K562 (cell line): Measurements from ENCODE around the gene CYBB. TPM values are rescaled to one million over a fixed set of nuclear protein-coding genes. Genes with fewer than 3 reads are reported as not detected.

ENCODE experiments used
- ATAC-seq: fragments of 200-7000 bp; cut with Tn5 transposase; 3 replicates; pipeline ENCODE4 v1.9.1; 2020; ENCODE audit warnings: moderate library complexity
- BruUV-seq: library from RNA; stranded (reverse); fragments of 400-500 nt; replicated peaks from 2 replicates; lab custom pipeline; 2021; lab: Mats Ljungman, UMichigan
- CTCF ChIA-PET: fragments of 300-600 bp; formaldehyde crosslinking; extraction: SDS; loops from one replicate; lab custom pipeline; 2021; ENCODE audit warnings: low intra/inter-chr PET ratio; lab: Yijun Ruan, JAX
- POLR2A ChIA-PET: fragments of 300-600, 350-650 bp; sonication (Branson Sonifier 250); formaldehyde crosslinking; extraction: SDS; loops from one replicate; lab custom pipeline; 2021; ENCODE audit warnings: antibody characterized with exemption, inconsistent platforms; lab: Yijun Ruan, JAX
- DNase-seq, 4 experiments: peaks; one replicate each; pipeline versions ENCODE4 v3.0.0 to v3.0.0-alpha.2; 2011 to 2018; ENCODE audit warnings: low spot score in 3 of 4, mixed read lengths in 3 of 4; ENCODE audit errors: extremely low read depth in 1 of 4
- FAIRE-seq: peaks from 2 replicates; lab custom pipeline; 2011; peaks lifted over from hg19 to GRCh38; lab: Jason Lieb, UNC
- H2AFZ ChIP-seq: 2 replicates; pipeline ENCODE4 v1.6.0; 2011; ENCODE audit warnings: low read depth, low read length, control low read depth, inconsistent platforms
- H3K27ac ChIP-seq: fragments of 200-600 bp; 3 replicates; pipeline ENCODE4 v1.8.0; 2011; ENCODE audit warnings: low read depth, mild to moderate bottlenecking, control low read depth, inconsistent platforms, low read length, moderate library complexity, mixed read lengths; ENCODE audit errors: extremely low read depth
- H3K27me3 ChIP-seq, 2 experiments: fragments of 300-600 bp in 1 of 2; 2 replicates in 1 of 2; 3 replicates in 1 of 2; pipeline versions ENCODE4 v1.6.0 to v1.8.0; 2011; ENCODE audit warnings: inconsistent platforms in 2 of 2, low read length in 2 of 2, mild to moderate bottlenecking in 1 of 2, mixed read lengths in 1 of 2, moderate library complexity in 1 of 2; ENCODE audit not compliant: control insufficient read depth in 2 of 2, insufficient read depth in 2 of 2
- H3K36me3 ChIP-seq: fragments of 300-600 bp; 3 replicates; pipeline ENCODE4 v1.8.0; 2011; ENCODE audit warnings: mild to moderate bottlenecking, low read length, inconsistent platforms; ENCODE audit not compliant: control insufficient read depth, insufficient read depth
- H3K4me1 ChIP-seq, 2 experiments: fragments of 200-600 bp in 1 of 2; replicated peaks in 1 of 2; 2 replicates in 1 of 2; 3 replicates in 1 of 2; pipeline versions ENCODE4 v1.5.1 to v1.8.0; 2011; ENCODE audit warnings: inconsistent platforms in 2 of 2, low read length in 2 of 2, mild to moderate bottlenecking in 1 of 2, mixed read lengths in 1 of 2, moderate library complexity in 1 of 2; ENCODE audit not compliant: control insufficient read depth in 2 of 2, insufficient read depth in 2 of 2
- H3K4me2 ChIP-seq: 2 replicates; pipeline ENCODE4 v1.6.1; 2011; ENCODE audit warnings: low read length, control low read depth, inconsistent platforms, mixed read lengths; ENCODE audit not compliant: insufficient read depth
- H3K4me3 ChIP-seq: fragments of 200-600 bp; sonication (generic), shearing (Covaris generic); 2 replicates; pipeline ENCODE4 v1.5.1; 2016; ENCODE audit warnings: control low read depth, inconsistent platforms
- H3K79me2 ChIP-seq: fragments of 200-600 bp; 3 replicates; pipeline ENCODE4 v1.8.0; 2011; ENCODE audit warnings: low read length, inconsistent platforms; ENCODE audit not compliant: control insufficient read depth, insufficient read depth
- H3K9ac ChIP-seq, 2 experiments: 2 replicates each; pipeline versions ENCODE4 v1.6.0 to v1.6.1; 2011; ENCODE audit warnings: low read depth in 2 of 2, low read length in 2 of 2, control low read depth in 1 of 2, inconsistent platforms in 1 of 2, mild to moderate bottlenecking in 1 of 2, mixed read lengths in 1 of 2; ENCODE audit not compliant: insufficient read depth in 1 of 2
- H3K9me1 ChIP-seq: one replicate; pipeline ENCODE4 v1.6.0; 2011; ENCODE audit warnings: inconsistent platforms, mild to moderate bottlenecking, low read length, moderate library complexity; ENCODE audit not compliant: control insufficient read depth, insufficient read depth
- H3K9me3 ChIP-seq: replicated peaks from 2 replicates; pipeline ENCODE4 v1.5.1; 2011; ENCODE audit warnings: low read depth, low read length, inconsistent platforms; ENCODE audit not compliant: control insufficient read depth, insufficient read depth
- H4K20me1 ChIP-seq: replicated peaks from 2 replicates; pipeline ENCODE4 v1.6.1; 2011; ENCODE audit warnings: low read length, inconsistent platforms, mixed read lengths; ENCODE audit not compliant: control insufficient read depth, insufficient read depth
- CAMTA2 ChIP-seq: fragments of 250-450 bp; sonication (Bioruptor Pico); conservative IDR thresholded peaks from 2 replicates; pipeline ENCODE4 v1.5.1; 2022
- CHD1 ChIP-seq: fragments of 200-600 bp; sonication (generic); IDR thresholded peaks from one replicate; pipeline ENCODE4 v1.6.1; 2012; ENCODE audit warnings: mild to moderate bottlenecking, moderate library complexity, low read length, inconsistent platforms
- DDX20 ChIP-seq: fragments of 450-650 bp; IDR thresholded peaks from 2 replicates; pipeline ENCODE4 v1.6.1; 2016; ENCODE audit warnings: missing genetic modification characterization, low read depth, mild to moderate bottlenecking, missing compliant biosample characterization, moderate library complexity
- MXI1 ChIP-seq: IDR thresholded peaks from 2 replicates; pipeline ENCODE4 v1.6.1; 2011; ENCODE audit warnings: low read depth, mild to moderate bottlenecking, improper control_type of control experiment, low read length
- ZKSCAN1 ChIP-seq: fragments of 150-350 bp; IDR thresholded peaks from 2 replicates; pipeline ENCODE4 v1.6.1; 2016; ENCODE audit warnings: low read depth, low read length
- ZNF583 ChIP-seq: fragments of 250-450 bp; sonication (Bioruptor Pico); IDR thresholded peaks from 2 replicates; pipeline ENCODE4 v1.4.0; 2020
- WGBS: fragments of 100-300 bp; shearing (Covaris generic); methylation state at CpG from one replicate; pipeline ENCODE4 v1.1.6; 2016; ENCODE audit warnings: low coverage, mixed read lengths; ENCODE audit not compliant: insufficient coverage; ENCODE audit errors: missing lambda C conversion rate; 5-methylcytosine and 5-hydroxymethylcytosine counted together
- in situ Hi-C: fragments of 300-500 bp; cut with MboI; formaldehyde crosslinking; loops from 4 replicates; pipeline ENCODE4 v1.15.0; 2018; ENCODE audit warnings: inconsistent platforms, mixed read lengths
- intact Hi-C: fragments of 100-400 bp; cut with micrococcal nuclease; formaldehyde crosslinking; loops from 2 replicates; pipeline ENCODE4 v1.14.2; 2022
- polyA plus RNA-seq, 8 experiments: library from polyadenylated mRNA; depleted of rRNA in 4 of 8; stranded (reverse) in 5 of 8; unstranded in 3 of 8; fragments of >200 nt; fragmentation: Nextera tagmentation in 2 of 8; fragmentation: Illumina TruSeq in 1 of 8; extraction: Ambion mirVana in 2 of 8; extraction: Trizol in 1 of 8; gene quantifications; 2 replicates each; pipeline versions ENCODE4 v1.2.1 to v1.2.3, GENCODE V29; 2011 to 2014; ENCODE audit warnings: inconsistent platforms in 1 of 8, missing spikeins in 1 of 8
- total RNA-seq, 7 experiments: library from RNA; depleted of rRNA in 6 of 7; stranded (reverse); fragments of >200 nt in 6 of 7; fragmentation: Illumina TruSeq in 2 of 7; extraction: Trizol in 2 of 7; gene quantifications; 2 replicates each; pipeline versions ENCODE4 v1.2.1 to v1.2.3, GENCODE V29; 2011 to 2021; ENCODE audit warnings: low replicate concordance in 1 of 7
- TF ChIP-seq, protein P1 (sequence below): sonication (generic); formaldehyde crosslinking; IDR thresholded peaks from 2 replicates; pipeline ENCODE4 v1.8.0; 2022; ENCODE audit warnings: mild to moderate bottlenecking, missing genetic modification reagents
- TF ChIP-seq, protein P2 (sequence below), 2 experiments: fragments of 450-650 bp in 1 of 2; sonication (generic) in 1 of 2; formaldehyde crosslinking; conservative IDR thresholded peaks; 2 replicates each; pipeline versions ENCODE4 v1.4.0 to v1.8.1; 2020 to 2022; ENCODE audit warnings: mild to moderate bottlenecking in 1 of 2, missing genetic modification reagents in 1 of 2
- TF ChIP-seq, protein P3 (sequence below): sonication (generic); formaldehyde crosslinking; IDR thresholded peaks from 2 replicates; pipeline ENCODE4 v1.8.1; 2023; ENCODE audit warnings: mild to moderate bottlenecking, missing genetic modification reagents, moderate library complexity
- TF ChIP-seq, protein P4 (sequence below): fragments of 250-450 bp; sonication (Bioruptor Pico); IDR thresholded peaks from 2 replicates; pipeline ENCODE4 v1.5.1; 2021; ENCODE audit warnings: mild to moderate bottlenecking
- TF ChIP-seq, protein P5 (sequence below): fragments of 450-650 bp; IDR thresholded peaks from 2 replicates; pipeline ENCODE4 v1.6.1; 2018; ENCODE audit warnings: mild to moderate bottlenecking, low read depth; ENCODE audit not compliant: partially characterized antibody
- TF ChIP-seq, protein P6 (sequence below): sonication (generic); formaldehyde crosslinking; IDR thresholded peaks from 2 replicates; pipeline ENCODE4 v1.8.0; 2022; ENCODE audit warnings: missing genetic modification reagents, mild to moderate bottlenecking, borderline replicate concordance

The CYBB gene
- total and polyA plus RNA-seq, 9 of the 15 experiments (the other 6 are each of a cell fraction or from before 2014, with no cell fraction given): 0.25 to 1.3 (median 0.74) TPM

DNA sequence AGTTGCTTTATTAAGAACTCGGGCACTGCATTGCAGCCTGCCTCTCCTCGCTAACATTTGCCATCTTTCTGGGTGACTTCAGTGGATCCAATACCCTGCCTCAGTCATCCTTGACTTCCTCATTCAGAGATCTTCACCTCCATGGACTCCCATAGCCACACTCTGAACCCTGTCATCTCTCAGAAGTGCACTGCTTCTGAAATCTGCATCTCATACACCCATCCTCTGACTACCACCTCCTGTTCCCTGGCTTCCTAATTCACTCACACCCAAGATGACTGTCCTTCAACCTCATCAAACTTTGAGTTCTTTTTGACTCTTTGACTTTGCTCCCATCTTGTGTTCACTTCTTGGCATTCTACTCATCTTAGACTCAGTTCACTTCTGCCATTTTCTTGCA, 25.3 kb upstream of the CYBB start:
- WGBS: 39% methylated on average over 2 of the region's 2 CpGs
- no peaks in the 10 kb centered on the region for H3K27me3 ChIP-seq
- DNase-seq: no peak
- H3K36me3 ChIP-seq: no peaks in the 10 kb centered on the region
- no peaks in the 10 kb centered on the region for H3K9me1 ChIP-seq
- H4K20me1 ChIP-seq: no peaks in the 10 kb centered on the region
- ChIA-PET CTCF (no interaction called here), POLR2A (no interaction called here)
- peak overlapping the region; percentile 75; the same call in 2 of the 3 replicates for H3K27ac ChIP-seq
- H3K4me1 ChIP-seq: peaks cover 5 to 12% of the 10 kb centered on the region in 2 experiments; a peak in 3 of 5 replicates
- H3K9ac ChIP-seq: no peak overlapping the region; a peak in 1 of 4 replicates
- H3K9me3 ChIP-seq: no peaks in the 10 kb centered on the region
- H2AFZ ChIP-seq: peak overlapping the region; percentile 56; the same call in 1 of the 2 replicates
- no peak for FAIRE-seq
- H3K4me3 ChIP-seq: no peak overlapping the region
- H3K79me2 ChIP-seq: no peaks in the 10 kb centered on the region
- ATAC-seq: no peak
- intact Hi-C loops (no loop called here), in situ Hi-C loops (no loop called here)
- BruUV-seq: no TSS peak
- peak overlapping the region; percentile 29; the same call in 1 of the 2 replicates for H3K4me2 ChIP-seq
- TF ChIP-seq, protein P1, sequence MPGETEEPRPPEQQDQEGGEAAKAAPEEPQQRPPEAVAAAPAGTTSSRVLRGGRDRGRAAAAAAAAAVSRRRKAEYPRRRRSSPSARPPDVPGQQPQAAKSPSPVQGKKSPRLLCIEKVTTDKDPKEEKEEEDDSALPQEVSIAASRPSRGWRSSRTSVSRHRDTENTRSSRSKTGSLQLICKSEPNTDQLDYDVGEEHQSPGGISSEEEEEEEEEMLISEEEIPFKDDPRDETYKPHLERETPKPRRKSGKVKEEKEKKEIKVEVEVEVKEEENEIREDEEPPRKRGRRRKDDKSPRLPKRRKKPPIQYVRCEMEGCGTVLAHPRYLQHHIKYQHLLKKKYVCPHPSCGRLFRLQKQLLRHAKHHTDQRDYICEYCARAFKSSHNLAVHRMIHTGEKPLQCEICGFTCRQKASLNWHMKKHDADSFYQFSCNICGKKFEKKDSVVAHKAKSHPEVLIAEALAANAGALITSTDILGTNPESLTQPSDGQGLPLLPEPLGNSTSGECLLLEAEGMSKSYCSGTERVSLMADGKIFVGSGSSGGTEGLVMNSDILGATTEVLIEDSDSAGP (CRISPR knock-in tag): no peak
- TF ChIP-seq, protein P2, sequence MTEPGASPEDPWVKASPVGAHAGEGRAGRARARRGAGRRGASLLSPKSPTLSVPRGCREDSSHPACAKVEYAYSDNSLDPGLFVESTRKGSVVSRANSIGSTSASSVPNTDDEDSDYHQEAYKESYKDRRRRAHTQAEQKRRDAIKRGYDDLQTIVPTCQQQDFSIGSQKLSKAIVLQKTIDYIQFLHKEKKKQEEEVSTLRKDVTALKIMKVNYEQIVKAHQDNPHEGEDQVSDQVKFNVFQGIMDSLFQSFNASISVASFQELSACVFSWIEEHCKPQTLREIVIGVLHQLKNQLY (CRISPR knock-in tag; conservative IDR thresholded peaks at IDR 0.05): no peak
- TF ChIP-seq, protein P3, sequence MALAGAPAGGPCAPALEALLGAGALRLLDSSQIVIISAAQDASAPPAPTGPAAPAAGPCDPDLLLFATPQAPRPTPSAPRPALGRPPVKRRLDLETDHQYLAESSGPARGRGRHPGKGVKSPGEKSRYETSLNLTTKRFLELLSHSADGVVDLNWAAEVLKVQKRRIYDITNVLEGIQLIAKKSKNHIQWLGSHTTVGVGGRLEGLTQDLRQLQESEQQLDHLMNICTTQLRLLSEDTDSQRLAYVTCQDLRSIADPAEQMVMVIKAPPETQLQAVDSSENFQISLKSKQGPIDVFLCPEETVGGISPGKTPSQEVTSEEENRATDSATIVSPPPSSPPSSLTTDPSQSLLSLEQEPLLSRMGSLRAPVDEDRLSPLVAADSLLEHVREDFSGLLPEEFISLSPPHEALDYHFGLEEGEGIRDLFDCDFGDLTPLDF (CRISPR knock-in tag): no peak
- TF ChIP-seq, protein P4, sequence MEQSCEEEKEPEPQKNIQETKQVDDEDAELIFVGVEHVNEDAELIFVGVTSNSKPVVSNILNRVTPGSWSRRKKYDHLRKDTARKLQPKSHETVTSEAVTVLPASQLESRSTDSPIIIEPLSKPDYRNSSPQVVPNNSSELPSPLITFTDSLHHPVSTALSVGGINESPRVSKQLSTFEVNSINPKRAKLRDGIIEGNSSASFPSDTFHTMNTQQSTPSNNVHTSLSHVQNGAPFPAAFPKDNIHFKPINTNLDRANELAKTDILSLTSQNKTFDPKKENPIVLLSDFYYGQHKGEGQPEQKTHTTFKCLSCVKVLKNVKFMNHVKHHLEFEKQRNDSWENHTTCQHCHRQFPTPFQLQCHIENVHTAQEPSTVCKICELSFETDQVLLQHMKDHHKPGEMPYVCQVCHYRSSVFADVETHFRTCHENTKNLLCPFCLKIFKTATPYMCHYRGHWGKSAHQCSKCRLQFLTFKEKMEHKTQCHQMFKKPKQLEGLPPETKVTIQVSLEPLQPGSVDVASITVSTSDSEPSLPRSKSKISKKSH (CRISPR knock-in tag): no peak
- TF ChIP-seq CAMTA2 (CRISPR knock-in tag) (no peak), ZKSCAN1 (no peak), MXI1 (no peak), ZNF583 (no peak), DDX20 (no peak), CHD1 (no peak)
- TF ChIP-seq, protein P5, sequence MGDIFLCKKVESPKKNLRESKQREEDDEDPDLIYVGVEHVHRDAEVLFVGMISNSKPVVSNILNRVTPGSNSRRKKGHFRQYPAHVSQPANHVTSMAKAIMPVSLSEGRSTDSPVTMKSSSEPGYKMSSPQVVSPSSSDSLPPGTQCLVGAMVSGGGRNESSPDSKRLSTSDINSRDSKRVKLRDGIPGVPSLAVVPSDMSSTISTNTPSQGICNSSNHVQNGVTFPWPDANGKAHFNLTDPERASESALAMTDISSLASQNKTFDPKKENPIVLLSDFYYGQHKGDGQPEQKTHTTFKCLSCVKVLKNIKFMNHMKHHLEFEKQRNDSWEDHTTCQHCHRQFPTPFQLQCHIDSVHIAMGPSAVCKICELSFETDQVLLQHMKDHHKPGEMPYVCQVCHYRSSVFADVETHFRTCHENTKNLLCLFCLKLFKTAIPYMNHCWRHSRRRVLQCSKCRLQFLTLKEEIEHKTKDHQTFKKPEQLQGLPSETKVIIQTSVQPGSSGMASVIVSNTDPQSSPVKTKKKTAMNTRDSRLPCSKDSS: no peak
- TF ChIP-seq, protein P6, sequence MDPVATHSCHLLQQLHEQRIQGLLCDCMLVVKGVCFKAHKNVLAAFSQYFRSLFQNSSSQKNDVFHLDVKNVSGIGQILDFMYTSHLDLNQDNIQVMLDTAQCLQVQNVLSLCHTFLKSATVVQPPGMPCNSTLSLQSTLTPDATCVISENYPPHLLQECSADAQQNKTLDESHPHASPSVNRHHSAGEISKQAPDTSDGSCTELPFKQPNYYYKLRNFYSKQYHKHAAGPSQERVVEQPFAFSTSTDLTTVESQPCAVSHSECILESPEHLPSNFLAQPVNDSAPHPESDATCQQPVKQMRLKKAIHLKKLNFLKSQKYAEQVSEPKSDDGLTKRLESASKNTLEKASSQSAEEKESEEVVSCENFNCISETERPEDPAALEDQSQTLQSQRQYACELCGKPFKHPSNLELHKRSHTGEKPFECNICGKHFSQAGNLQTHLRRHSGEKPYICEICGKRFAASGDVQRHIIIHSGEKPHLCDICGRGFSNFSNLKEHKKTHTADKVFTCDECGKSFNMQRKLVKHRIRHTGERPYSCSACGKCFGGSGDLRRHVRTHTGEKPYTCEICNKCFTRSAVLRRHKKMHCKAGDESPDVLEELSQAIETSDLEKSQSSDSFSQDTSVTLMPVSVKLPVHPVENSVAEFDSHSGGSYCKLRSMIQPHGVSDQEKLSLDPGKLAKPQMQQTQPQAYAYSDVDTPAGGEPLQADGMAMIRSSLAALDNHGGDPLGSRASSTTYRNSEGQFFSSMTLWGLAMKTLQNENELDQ (CRISPR knock-in tag): no peak
